Fibroblast of mammary gland (primary cell): ENCODE results near the gene TRMT1.
A peak's percentile ranks its signal among the peaks of the same experiment; 100 is the strongest.

Source experiments
- DNase-seq: peaks from one replicate; pipeline ENCODE4 v3.0.0-alpha.2; 2010; ENCODE audit warnings: low read depth
- H3K4me3 ChIP-seq: 2 replicates; pipeline ENCODE4 v1.5.1; 2011; ENCODE audit warnings: low read depth, mild to moderate bottlenecking, low read length, moderate library complexity; ENCODE audit not compliant: control insufficient read depth
- CTCF ChIP-seq: conservative IDR thresholded peaks from 2 replicates; pipeline ENCODE4 v1.5.1; 2011; ENCODE audit warnings: low read depth, low read length, inconsistent platforms; ENCODE audit not compliant: control insufficient read depth, insufficient read depth

Gene TRMT1

DNA sequence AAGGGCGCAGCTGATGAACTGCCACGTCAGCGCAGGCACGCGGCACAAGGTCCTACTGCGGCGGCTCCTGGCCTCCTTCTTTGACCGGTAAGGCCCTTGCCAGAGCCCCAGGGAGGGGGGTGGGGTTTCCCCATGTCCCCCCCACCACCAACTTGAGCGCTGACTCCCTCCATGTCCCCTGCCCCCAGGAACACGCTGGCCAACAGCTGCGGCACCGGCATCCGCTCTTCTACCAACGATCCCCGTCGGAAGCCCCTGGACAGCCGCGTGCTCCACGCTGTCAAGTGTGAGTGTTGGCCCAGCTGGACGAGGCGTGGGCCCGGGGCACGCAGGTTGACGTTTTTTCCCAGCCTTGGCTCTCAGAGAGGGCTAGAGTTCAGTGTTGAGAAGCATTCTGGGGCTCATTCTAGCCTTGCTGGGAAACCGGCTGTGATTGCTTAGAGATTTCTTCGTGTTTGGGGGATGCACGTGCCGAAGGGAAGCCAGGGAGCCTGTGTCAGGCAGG is 20.8 kb upstream of the TRMT1 start:
- no peak for TF ChIP-seq CTCF

DNA sequence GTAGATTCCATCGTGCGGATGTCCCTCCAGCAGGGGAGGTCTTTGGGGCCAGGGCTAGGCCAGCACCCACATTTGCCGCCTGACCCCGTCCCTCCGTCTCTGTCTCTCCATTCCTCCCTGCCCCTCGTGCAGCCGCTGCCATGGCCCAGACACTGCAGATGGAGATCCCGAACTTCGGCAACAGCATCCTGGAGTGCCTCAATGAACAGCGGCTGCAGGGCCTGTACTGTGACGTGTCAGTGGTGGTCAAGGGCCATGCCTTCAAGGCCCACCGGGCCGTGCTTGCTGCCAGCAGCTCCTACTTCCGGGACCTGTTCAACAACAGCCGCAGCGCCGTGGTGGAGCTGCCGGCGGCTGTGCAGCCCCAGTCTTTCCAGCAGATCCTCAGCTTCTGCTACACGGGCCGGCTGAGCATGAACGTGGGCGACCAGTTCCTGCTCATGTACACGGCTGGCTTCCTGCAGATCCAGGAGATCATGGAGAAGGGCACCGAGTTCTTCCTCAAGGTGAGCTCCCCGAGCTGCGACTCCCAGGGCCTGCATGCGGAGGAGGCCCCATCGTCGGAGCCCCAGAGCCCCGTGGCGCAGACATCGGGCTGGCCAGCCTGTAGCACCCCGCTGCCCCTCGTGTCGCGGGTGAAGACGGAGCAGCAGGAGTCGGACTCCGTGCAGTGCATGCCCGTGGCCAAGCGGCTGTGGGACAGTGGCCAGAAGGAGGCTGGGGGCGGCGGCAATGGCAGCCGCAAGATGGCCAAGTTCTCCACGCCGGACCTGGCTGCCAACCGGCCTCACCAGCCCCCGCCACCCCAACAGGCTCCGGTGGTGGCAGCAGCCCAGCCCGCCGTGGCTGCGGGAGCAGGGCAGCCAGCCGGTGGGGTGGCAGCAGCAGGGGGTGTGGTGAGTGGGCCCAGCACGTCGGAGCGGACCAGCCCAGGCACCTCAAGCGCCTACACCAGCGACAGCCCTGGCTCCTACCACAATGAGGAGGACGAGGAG is 18.8 kb upstream of the TRMT1 start:
- TF ChIP-seq CTCF = no peak
- no peak for DNase-seq
- no peak overlapping the region for H3K4me3 ChIP-seq

More for the DNA sequence above, 20.8 kb upstream of the TRMT1 start:
- no peak overlapping the region for H3K4me3 ChIP-seq
- no peak for DNase-seq

GRCh38 chr19:13134626-13135025 is 18.1 kb upstream of the TRMT1 start:
- no peak for DNase-seq
- H3K4me3 ChIP-seq = no peak overlapping the region
- TF ChIP-seq CTCF = no peak

DNA sequence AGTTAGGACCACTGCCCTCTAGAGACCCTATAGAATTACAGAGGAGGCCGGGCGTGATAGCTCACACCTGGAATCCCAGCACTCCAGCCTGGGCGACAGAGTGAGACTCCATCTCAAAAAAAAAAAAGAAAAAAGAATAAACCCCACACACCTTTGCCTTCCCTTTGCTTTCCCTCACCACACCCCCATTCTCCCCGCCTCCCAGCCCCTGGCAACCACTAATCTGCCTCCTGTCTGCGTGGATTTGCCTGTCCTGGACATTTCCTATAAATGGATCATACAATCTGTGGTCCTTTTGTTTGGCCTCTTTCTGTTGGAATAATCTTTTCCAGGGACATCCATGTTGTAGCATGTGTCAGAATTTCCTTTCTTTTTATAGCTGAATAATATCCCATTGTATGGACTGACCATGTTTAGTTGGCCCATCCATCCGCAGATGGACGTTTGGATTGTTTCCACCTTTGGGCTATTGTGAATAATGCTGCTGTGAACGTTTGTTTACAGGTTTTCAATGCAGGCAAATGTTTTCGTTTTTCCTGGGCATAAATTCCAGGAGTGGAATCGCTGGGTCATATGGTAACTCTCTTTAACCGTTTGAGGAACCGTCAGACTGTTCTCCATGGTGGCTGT is 16.8 kb upstream of the TRMT1 start:
- no peak for DNase-seq
- TF ChIP-seq CTCF = no peak
- H3K4me3 ChIP-seq = no peak overlapping the region

DNA sequence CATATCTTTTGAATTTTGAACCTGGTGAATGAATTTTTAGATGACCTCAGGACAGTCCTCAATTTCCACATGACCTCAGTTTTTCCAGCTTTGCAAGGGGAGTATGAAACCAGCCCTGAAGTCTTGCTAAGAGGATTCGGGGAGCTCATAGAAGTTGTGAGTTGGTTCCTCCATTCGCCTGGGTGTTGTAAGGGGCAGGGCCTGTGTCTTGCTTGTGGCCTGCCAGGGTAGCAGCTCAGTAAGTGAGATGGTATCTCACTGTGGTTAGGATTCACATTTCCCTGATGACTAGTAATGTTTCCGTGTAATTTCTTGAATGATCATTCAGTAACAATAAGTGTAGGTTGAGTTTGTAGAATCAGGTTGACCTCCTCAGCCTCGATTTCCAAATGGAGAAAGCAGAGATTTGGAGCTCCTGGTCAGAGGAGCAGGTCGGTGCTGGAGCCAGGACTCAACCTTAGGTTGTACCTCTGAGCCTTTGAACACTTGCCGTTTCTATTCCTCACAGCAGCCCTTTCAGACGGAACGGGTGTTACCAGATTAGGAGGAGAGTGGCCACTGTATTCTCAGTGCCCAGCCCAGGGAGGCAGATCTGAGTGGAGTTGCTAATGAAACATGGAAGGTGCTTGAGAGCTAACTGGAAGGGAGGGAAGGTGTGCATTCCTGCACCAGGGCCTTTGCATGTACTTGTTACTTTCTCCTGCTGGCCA is 16.1 kb upstream of the TRMT1 start:
- H3K4me3 ChIP-seq = no peak overlapping the region
- peak; percentile 78 for DNase-seq
- TF ChIP-seq CTCF = no peak

DNA sequence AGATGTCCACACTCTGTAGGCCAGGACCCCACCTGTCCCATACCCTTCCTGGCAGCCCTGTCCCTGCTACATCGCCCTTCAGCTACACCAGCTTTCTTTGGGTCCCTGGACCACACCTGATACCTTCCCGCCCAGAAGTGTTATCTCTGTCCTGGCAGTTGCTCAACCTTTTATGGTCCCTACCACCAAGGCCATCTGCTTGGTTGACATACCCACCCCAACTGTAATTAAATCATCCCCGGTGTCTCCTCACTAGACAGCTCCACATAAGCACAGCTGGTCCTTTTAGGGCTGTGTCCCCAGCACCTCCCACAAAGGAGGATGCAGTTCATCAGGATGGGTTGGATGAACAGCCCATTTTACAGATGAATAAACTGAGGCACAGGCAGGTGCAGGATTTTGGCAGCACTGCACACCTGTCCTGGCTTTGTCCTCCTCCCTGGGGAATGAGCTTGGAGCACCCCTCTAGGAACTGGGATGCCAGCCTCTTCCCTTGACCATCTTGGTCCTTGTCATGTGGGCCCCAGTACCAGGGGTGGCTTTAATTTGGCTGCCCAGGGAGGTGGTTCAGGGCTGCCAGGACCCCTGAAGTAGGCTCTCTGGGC is 14.4 kb upstream of the TRMT1 start:
- no peak for TF ChIP-seq CTCF

More for the DNA sequence above, 14.4 kb upstream of the TRMT1 start:
- DNase-seq = no peak
- no peak overlapping the region for H3K4me3 ChIP-seq
